ENCODE measurements around the gene EXOC4.

- TF ChIP-seq CTCF (IDR thresholded peaks at IDR 0.05 in 4 of 5, conservative IDR thresholded peaks at IDR 0.05 in 1 of 5) (no peak), POLR2A (IDR thresholded peaks at IDR 0.05) (no peak)
These were observed 706.6 kb downstream of the EXOC4 start for GRCh38 chr7:133959505-133959904.

All from gastrocnemius medialis (tissue), 4 donors.